Hepatocyte (in vitro differentiated cells): ENCODE data around the gene TEX26.

Experiments used
- EZH2 ChIP-seq: fragments of 200-600 bp; sonication (generic); IDR thresholded peaks from 2 replicates; pipeline ENCODE4 v1.6.1; 2016; ENCODE audit warnings: antibody characterized with exemption, mild to moderate bottlenecking, borderline replicate concordance
- EZH2phosphoT487 ChIP-seq: fragments of 200-600 bp; sonication (generic); IDR thresholded peaks from one replicate; pipeline ENCODE4 v1.6.1; 2018; ENCODE audit warnings: antibody characterized with exemption, mild to moderate bottlenecking, low read depth, moderate library complexity; ENCODE audit not compliant: unreplicated experiment, severe bottlenecking
- TF ChIP-seq, protein P1 (sequence below): fragments of 200-600 bp; sonication (generic); IDR thresholded peaks from 2 replicates; pipeline ENCODE4 v1.5.1; 2016; ENCODE audit warnings: antibody characterized with exemption, mild to moderate bottlenecking; ENCODE audit not compliant: poor library complexity

- TF ChIP-seq, protein P1, sequence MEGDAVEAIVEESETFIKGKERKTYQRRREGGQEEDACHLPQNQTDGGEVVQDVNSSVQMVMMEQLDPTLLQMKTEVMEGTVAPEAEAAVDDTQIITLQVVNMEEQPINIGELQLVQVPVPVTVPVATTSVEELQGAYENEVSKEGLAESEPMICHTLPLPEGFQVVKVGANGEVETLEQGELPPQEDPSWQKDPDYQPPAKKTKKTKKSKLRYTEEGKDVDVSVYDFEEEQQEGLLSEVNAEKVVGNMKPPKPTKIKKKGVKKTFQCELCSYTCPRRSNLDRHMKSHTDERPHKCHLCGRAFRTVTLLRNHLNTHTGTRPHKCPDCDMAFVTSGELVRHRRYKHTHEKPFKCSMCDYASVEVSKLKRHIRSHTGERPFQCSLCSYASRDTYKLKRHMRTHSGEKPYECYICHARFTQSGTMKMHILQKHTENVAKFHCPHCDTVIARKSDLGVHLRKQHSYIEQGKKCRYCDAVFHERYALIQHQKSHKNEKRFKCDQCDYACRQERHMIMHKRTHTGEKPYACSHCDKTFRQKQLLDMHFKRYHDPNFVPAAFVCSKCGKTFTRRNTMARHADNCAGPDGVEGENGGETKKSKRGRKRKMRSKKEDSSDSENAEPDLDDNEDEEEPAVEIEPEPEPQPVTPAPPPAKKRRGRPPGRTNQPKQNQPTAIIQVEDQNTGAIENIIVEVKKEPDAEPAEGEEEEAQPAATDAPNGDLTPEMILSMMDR = no peak
- TF ChIP-seq EZH2phosphoT487 = no peak
- TF ChIP-seq EZH2 = no peak
These were observed 40.5 kb downstream of the TEX26 start for GRCh38 chr13:30972888-30973377.
